Mesenchymal stem cell (in vitro differentiated cells and primary cell): Measurements from ENCODE around the gene TTC21A.

Experiments
- DNase-seq: peaks from one replicate; pipeline ENCODE4 v3.0.0-alpha.2; 2013
- H2AFZ ChIP-seq: one replicate; pipeline ENCODE4 v1.6.1; 2013; ENCODE audit warnings: low read depth, mild to moderate bottlenecking, control low read depth, inconsistent platforms, low read length, moderate library complexity
- H2AK5ac ChIP-seq: 2 replicates; pipeline ENCODE4 v1.6.1; 2013; ENCODE audit warnings: low read length, moderate library complexity, mild to moderate bottlenecking, inconsistent platforms; ENCODE audit not compliant: severe bottlenecking
- H2BK120ac ChIP-seq: one replicate; pipeline ENCODE4 v1.6.1; 2013; ENCODE audit warnings: low read depth, mild to moderate bottlenecking, inconsistent platforms, low read length, moderate library complexity
- H2BK12ac ChIP-seq, 2 experiments: one replicate each; pipeline ENCODE4 v1.6.1; 2013; ENCODE audit warnings: inconsistent platforms in 2 of 2, low read length in 2 of 2, mild to moderate bottlenecking in 2 of 2, moderate library complexity in 2 of 2, control low read depth in 1 of 2
- H2BK15ac ChIP-seq: one replicate; pipeline ENCODE4 v1.6.1; 2013; ENCODE audit warnings: mild to moderate bottlenecking, low read depth, inconsistent platforms; ENCODE audit not compliant: poor library complexity, severe bottlenecking
- H2BK5ac ChIP-seq: 2 replicates; pipeline ENCODE4 v1.6.1; 2013; ENCODE audit warnings: low read depth, mild to moderate bottlenecking, low read length, control low read depth, inconsistent platforms; ENCODE audit not compliant: poor library complexity, severe bottlenecking
- H3K14ac ChIP-seq, 2 experiments: one replicate each; pipeline ENCODE4 v1.6.1; 2013; ENCODE audit warnings: inconsistent platforms in 2 of 2, low read length in 2 of 2, control low read depth in 1 of 2, mild to moderate bottlenecking in 1 of 2, moderate library complexity in 1 of 2
- H3K18ac ChIP-seq, 2 experiments: one replicate each; pipeline ENCODE4 v1.6.1; 2013; ENCODE audit warnings: inconsistent platforms in 2 of 2, low read length in 2 of 2, control low read depth in 1 of 2, low read depth in 1 of 2, mild to moderate bottlenecking in 1 of 2
- H3K23ac ChIP-seq, 2 experiments: one replicate each; pipeline ENCODE4 v1.6.1; 2013; ENCODE audit warnings: inconsistent platforms in 2 of 2, low read length in 2 of 2, mild to moderate bottlenecking in 2 of 2, moderate library complexity in 2 of 2, control low read depth in 1 of 2
- H3K27ac ChIP-seq: 2 replicates; pipeline ENCODE4 v1.5.1; 2013; ENCODE audit warnings: mild to moderate bottlenecking, moderate library complexity, low read length, control low read depth, inconsistent platforms; ENCODE audit not compliant: poor library complexity, severe bottlenecking
- H3K27me3 ChIP-seq, 2 experiments: 2 replicates each; pipeline versions ENCODE4 v1.6.1 to v1.7.0; 2013; ENCODE audit warnings: low read length in 2 of 2, mild to moderate bottlenecking in 2 of 2, moderate library complexity in 2 of 2, control low read depth in 1 of 2, inconsistent platforms in 1 of 2; ENCODE audit not compliant: control insufficient read depth in 1 of 2, insufficient read depth in 1 of 2
- H3K36me3 ChIP-seq, 2 experiments: 2 replicates each; pipeline versions ENCODE4 v1.6.1 to v1.7.0; 2013; ENCODE audit warnings: low read length in 2 of 2, control low read depth in 1 of 2, inconsistent platforms in 1 of 2, low read depth in 1 of 2, mild to moderate bottlenecking in 1 of 2; ENCODE audit not compliant: insufficient read depth in 2 of 2, control insufficient read depth in 1 of 2
- H3K4ac ChIP-seq, 2 experiments: one replicate each; pipeline ENCODE4 v1.6.1; 2013; ENCODE audit warnings: inconsistent platforms in 2 of 2, low read length in 2 of 2, mild to moderate bottlenecking in 2 of 2, moderate library complexity in 2 of 2, control low read depth in 1 of 2, low read depth in 1 of 2
- H3K4me1 ChIP-seq: 2 replicates; pipeline ENCODE4 v1.6.1; 2013; ENCODE audit warnings: low read depth, low read length, control low read depth; ENCODE audit not compliant: control insufficient read depth, insufficient read depth
- H3K4me2 ChIP-seq: 2 replicates; pipeline ENCODE4 v1.6.1; 2013; ENCODE audit warnings: low read length, mild to moderate bottlenecking, inconsistent platforms; ENCODE audit not compliant: poor library complexity, severe bottlenecking
- H3K4me3 ChIP-seq, 2 experiments: 2 replicates each; pipeline versions ENCODE4 v1.5.1 to v1.7.0; 2013; ENCODE audit warnings: low read length in 2 of 2, mild to moderate bottlenecking in 2 of 2, control low read depth in 1 of 2, low read depth in 1 of 2; ENCODE audit not compliant: insufficient read depth in 1 of 2
- H3K79me1 ChIP-seq: replicated peaks from 2 replicates; pipeline ENCODE4 v1.6.1; 2013; ENCODE audit warnings: mild to moderate bottlenecking, control low read depth, low read length, inconsistent platforms; ENCODE audit not compliant: poor library complexity, severe bottlenecking
- H3K9ac ChIP-seq: 2 replicates; pipeline ENCODE4 v1.7.0; 2013; ENCODE audit warnings: mild to moderate bottlenecking, low read length, moderate library complexity
- H3K9me3 ChIP-seq: 2 replicates; pipeline ENCODE4 v1.7.0; 2013; ENCODE audit warnings: mild to moderate bottlenecking, low read length; ENCODE audit not compliant: control insufficient read depth
- H4K8ac ChIP-seq: one replicate; pipeline ENCODE4 v1.6.1; 2013; ENCODE audit warnings: inconsistent platforms, mild to moderate bottlenecking, low read length, moderate library complexity
- H4K91ac ChIP-seq: one replicate; pipeline ENCODE4 v1.6.1; 2013; ENCODE audit warnings: mild to moderate bottlenecking, low read length, inconsistent platforms
- WGBS: methylation state at CpG from one replicate; pipeline ENCODE4 v1.1.7; 2013; ENCODE audit warnings: mixed read lengths; 5-methylcytosine and 5-hydroxymethylcytosine counted together

Gene TTC21A

DNA sequence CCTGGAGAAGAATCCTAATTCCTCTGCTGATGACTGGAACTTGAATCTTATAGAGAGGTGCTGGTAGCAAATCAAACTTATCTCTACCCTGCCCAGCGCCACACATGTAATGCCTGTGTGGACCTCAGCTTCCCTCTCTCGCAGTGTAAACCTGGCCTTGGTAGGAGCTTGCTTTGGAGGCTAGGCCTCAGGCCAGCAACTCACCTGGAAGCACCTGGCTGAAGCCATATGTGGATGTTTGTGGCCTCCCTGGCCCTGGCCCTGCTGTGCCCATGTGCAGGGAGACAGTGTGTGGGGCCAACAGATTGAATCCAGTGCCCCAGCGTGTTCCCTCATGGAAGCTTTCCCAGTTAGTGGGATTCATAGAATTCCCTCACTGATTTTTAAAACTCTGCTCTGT, 8.4 kb downstream of the TTC21A start:
- Histone ChIP-seq H4K8ac (no peak overlapping the region), H2BK120ac (no peak overlapping the region), H3K9me3 (no peaks in the 10 kb centered on the region), H3K27me3 (no peaks in the 10 kb centered on the region), H3K4ac (no peak overlapping the region), H2AK5ac (no peak overlapping the region), H3K4me2 (no peak overlapping the region), H3K14ac (no peak overlapping the region), H3K9ac (no peak overlapping the region), H4K91ac (no peak overlapping the region), H3K36me3 (peaks cover 6 to 54% of the 10 kb centered on the region in 2 experiments), H2BK12ac (no peak overlapping the region), H3K27ac (no peak overlapping the region), H3K4me3 (no peak overlapping the region), H3K4me1 (no peaks in the 10 kb centered on the region), H2AFZ (no peak overlapping the region), H2BK15ac (no peak overlapping the region), H3K79me1 (no peaks in the 10 kb centered on the region), H3K23ac (no peak overlapping the region), H2BK5ac (no peak overlapping the region), H3K18ac (no peak overlapping the region)
- WGBS = 92% methylated on average over 3 of the region's 3 CpGs
- DNase-seq = no peak

DNA sequence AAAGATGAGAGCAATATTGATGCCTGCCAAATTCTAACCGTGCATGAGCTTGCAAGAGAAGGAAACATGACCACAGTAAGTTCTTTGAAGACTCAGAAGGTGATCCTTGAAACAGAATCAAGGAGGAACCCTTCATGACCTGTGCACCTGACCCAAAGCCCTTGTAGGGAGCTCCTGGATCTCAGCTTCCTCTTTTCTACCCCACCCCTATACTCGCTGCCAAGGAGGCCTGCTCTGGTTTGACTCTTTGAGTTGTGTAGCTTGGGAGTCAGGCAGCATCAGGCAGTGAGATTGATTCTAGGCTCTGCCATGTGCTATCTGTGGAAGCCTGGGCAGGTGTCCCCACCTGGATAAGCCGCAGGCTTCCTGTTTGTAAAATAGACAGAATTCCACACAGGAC, 10.6 kb downstream of the TTC21A start:
- H3K4me3 ChIP-seq = no peak overlapping the region
- no peak overlapping the region for H3K4me2 ChIP-seq
- H3K4ac ChIP-seq = no peak overlapping the region
- H3K36me3 ChIP-seq = peaks cover 6 to 40% of the 10 kb centered on the region in 2 experiments
- no peak overlapping the region for H3K14ac ChIP-seq
- H2BK5ac ChIP-seq = no peak overlapping the region
- no peak for DNase-seq
- no peak overlapping the region for H2BK120ac ChIP-seq
- no peak overlapping the region for H3K23ac ChIP-seq
- no peaks in the 10 kb centered on the region for H3K9me3 ChIP-seq
- no peak overlapping the region for H4K8ac ChIP-seq
- no peak overlapping the region for H2AFZ ChIP-seq
- no peak overlapping the region for H2BK15ac ChIP-seq
- 88% methylated on average over 3 of the region's 3 CpGs for WGBS
- no peak overlapping the region for H3K9ac ChIP-seq
- H2BK12ac ChIP-seq = no peak overlapping the region
- H3K27ac ChIP-seq = no peak overlapping the region
- H4K91ac ChIP-seq = no peak overlapping the region
- H3K4me1 ChIP-seq = no peaks in the 10 kb centered on the region
- no peaks in the 10 kb centered on the region for H3K27me3 ChIP-seq
- H2AK5ac ChIP-seq = no peak overlapping the region
- no peaks in the 10 kb centered on the region for H3K79me1 ChIP-seq
- no peak overlapping the region for H3K18ac ChIP-seq

DNA sequence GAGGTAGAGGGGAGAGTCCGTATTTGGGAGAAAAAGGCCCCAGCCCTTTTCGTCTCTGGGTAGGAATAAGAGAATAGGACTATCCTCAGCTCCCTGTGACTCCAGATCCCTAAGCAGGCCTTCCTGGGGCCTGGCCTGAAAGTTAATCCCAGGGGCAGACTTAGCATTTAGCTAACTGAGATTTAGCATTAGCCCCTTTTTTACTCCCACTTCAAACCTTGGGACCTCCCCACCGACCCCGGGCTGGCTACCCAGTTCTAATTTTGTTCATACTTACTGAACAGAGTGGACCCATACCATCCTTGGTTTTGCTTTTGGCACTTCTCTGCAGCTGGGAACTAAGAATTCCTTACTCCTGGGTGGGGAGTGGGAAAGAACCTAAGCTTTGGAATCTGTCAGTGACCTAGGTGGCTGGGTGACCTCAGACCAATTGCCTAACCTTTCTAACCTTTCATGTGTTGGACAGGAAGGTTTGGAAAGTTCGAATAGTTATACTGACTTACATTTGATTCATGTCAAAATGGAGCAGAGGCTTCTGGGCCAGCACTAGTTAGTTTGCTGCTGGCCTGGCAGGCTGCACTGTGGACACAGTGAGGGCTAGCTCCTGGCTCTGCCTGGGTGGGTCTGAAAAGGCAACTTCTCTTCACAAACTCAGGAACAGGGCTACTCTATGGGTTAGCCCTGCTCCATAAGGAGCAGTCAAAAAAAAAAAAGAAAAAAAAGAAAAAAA, 11.6 kb downstream of the TTC21A start:
- no peak overlapping the region for H3K4ac ChIP-seq
- H3K79me1 ChIP-seq = no peaks in the 10 kb centered on the region
- no peaks in the 10 kb centered on the region for H3K9me3 ChIP-seq
- H4K91ac ChIP-seq = no peak overlapping the region
- H3K36me3 ChIP-seq = peaks cover 6 to 40% of the 10 kb centered on the region in 2 experiments
- H2BK15ac ChIP-seq = no peak overlapping the region
- no peak overlapping the region for H3K18ac ChIP-seq
- no peak overlapping the region for H3K27ac ChIP-seq
- no peaks in the 10 kb centered on the region for H3K27me3 ChIP-seq
- H2BK120ac ChIP-seq = no peak overlapping the region
- H2BK5ac ChIP-seq = no peak overlapping the region
- H3K4me3 ChIP-seq = no peak overlapping the region
- no peak overlapping the region for H3K14ac ChIP-seq
- no peak overlapping the region for H2AFZ ChIP-seq
- no peak overlapping the region for H3K23ac ChIP-seq
- H3K4me1 ChIP-seq = no peaks in the 10 kb centered on the region
- no peak for DNase-seq
- WGBS = 58% methylated on average over 3 of the region's 5 CpGs
- no peak overlapping the region for H3K4me2 ChIP-seq
- H2AK5ac ChIP-seq = no peak overlapping the region
- no peak overlapping the region for H3K9ac ChIP-seq
- H4K8ac ChIP-seq = no peak overlapping the region
- no peak overlapping the region for H2BK12ac ChIP-seq

- H2AFZ ChIP-seq = no peak overlapping the region
- no peak overlapping the region for H3K4me3 ChIP-seq
- H3K4me1 ChIP-seq = peaks cover 12% of the 10 kb centered on the region
- H3K4me2 ChIP-seq = no peak overlapping the region
- 100% methylated on average over 2 of the region's 2 CpGs for WGBS
- H3K79me1 ChIP-seq = no peaks in the 10 kb centered on the region
- no peak overlapping the region for H3K18ac ChIP-seq
- H3K36me3 ChIP-seq = peaks cover 6 to 36% of the 10 kb centered on the region in 2 experiments
- no peak overlapping the region for H3K4ac ChIP-seq
- no peak overlapping the region for H3K23ac ChIP-seq
- no peak overlapping the region for H4K91ac ChIP-seq
- H4K8ac ChIP-seq = no peak overlapping the region
- H2BK12ac ChIP-seq = no peak overlapping the region
- H3K9ac ChIP-seq = no peak overlapping the region
- no peak for DNase-seq
- H3K27me3 ChIP-seq = no peaks in the 10 kb centered on the region
- H2BK5ac ChIP-seq = no peak overlapping the region
- H3K9me3 ChIP-seq = no peaks in the 10 kb centered on the region
- no peak overlapping the region for H2AK5ac ChIP-seq
- no peak overlapping the region for H2BK120ac ChIP-seq
- H2BK15ac ChIP-seq = no peak overlapping the region
- H3K14ac ChIP-seq = no peak overlapping the region
- no peak overlapping the region for H3K27ac ChIP-seq
Observed at GRCh38 chr3:39121621-39122020, 14.1 kb downstream of the TTC21A start.
